ENCODE results near the gene HLA-DQA2. TPM values are rescaled to one million over a fixed set of nuclear protein-coding genes. Genes with fewer than 3 reads are reported as not detected.

The HLA-DQA2 gene
- total RNA-seq, 1 donor from 2014 or later = 1.8 TPM

GRCh38 chr6:32709625-32710024 is 31.6 kb upstream of the HLA-DQA2 start:
- H3K9me3 ChIP-seq (replicated peaks) = no peaks in the 10 kb centered on the region
- no peak overlapping the region for H3K4me3 ChIP-seq
- TF ChIP-seq, protein P1, sequence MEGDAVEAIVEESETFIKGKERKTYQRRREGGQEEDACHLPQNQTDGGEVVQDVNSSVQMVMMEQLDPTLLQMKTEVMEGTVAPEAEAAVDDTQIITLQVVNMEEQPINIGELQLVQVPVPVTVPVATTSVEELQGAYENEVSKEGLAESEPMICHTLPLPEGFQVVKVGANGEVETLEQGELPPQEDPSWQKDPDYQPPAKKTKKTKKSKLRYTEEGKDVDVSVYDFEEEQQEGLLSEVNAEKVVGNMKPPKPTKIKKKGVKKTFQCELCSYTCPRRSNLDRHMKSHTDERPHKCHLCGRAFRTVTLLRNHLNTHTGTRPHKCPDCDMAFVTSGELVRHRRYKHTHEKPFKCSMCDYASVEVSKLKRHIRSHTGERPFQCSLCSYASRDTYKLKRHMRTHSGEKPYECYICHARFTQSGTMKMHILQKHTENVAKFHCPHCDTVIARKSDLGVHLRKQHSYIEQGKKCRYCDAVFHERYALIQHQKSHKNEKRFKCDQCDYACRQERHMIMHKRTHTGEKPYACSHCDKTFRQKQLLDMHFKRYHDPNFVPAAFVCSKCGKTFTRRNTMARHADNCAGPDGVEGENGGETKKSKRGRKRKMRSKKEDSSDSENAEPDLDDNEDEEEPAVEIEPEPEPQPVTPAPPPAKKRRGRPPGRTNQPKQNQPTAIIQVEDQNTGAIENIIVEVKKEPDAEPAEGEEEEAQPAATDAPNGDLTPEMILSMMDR (IDR thresholded peaks at IDR 0.05; ENCODE audit: borderline replicate concordance) = no peak
- H3K27me3 ChIP-seq (ENCODE audit: low read depth) = peaks cover 8% of the 10 kb centered on the region
- H3K4me1 ChIP-seq = no peaks in the 10 kb centered on the region
- no peak overlapping the region for H3K27ac ChIP-seq (replicated peaks)
- intact Hi-C loops (cut with micrococcal nuclease) = no loop called here
- no peaks in the 10 kb centered on the region for H3K36me3 ChIP-seq
- no peak for DNase-seq

- no peak for DNase-seq
- Histone ChIP-seq H3K4me1 (no peaks in the 10 kb centered on the region), H3K4me3 (no peak overlapping the region), H3K27ac (replicated peaks) (no peak overlapping the region), H3K9me3 (replicated peaks) (no peaks in the 10 kb centered on the region), H3K36me3 (no peaks in the 10 kb centered on the region), H3K27me3 (ENCODE audit: low read depth) (peaks cover 31% of the 10 kb centered on the region)
- TF ChIP-seq, protein P1 (IDR thresholded peaks at IDR 0.05; ENCODE audit: borderline replicate concordance) = no peak
- intact Hi-C loops (cut with micrococcal nuclease) = no loop called here
These were observed 27.9 kb upstream of the HLA-DQA2 start for GRCh38 chr6:32713241-32713640.

GRCh38 chr6:32716396-32716795 is 24.8 kb upstream of the HLA-DQA2 start:
- intact Hi-C loops (cut with micrococcal nuclease) = no loop called here
- H3K27me3 ChIP-seq (ENCODE audit: low read depth) = peaks cover 55% of the 10 kb centered on the region
- TF ChIP-seq, protein P1 (IDR thresholded peaks at IDR 0.05; ENCODE audit: borderline replicate concordance) = no peak

DNA sequence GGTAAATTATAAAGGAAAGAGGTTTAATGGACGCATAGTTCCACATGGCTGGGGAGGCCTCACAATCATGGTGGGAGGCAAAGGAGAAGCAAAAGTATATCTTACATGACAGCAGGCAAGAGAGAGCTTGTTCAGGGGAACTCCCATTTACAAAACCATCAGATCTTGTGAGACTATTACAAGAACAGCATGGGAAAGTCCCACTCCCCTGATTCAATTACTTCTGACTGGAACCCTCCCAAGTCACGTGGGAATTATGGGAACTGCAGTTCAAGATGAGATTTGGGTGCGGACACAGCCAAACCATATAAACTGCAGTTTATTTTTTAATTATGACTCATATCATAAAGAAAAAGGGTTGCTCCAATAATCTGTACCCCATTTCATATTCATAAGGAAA is 22.3 kb upstream of the HLA-DQA2 start:
- Histone ChIP-seq H3K27me3 (ENCODE audit: low read depth) (peaks cover 73% of the 10 kb centered on the region), H3K36me3 (no peaks in the 10 kb centered on the region), H3K4me3 (no peak overlapping the region), H3K4me1 (no peaks in the 10 kb centered on the region), H3K9me3 (replicated peaks) (no peaks in the 10 kb centered on the region), H3K27ac (replicated peaks) (no peak overlapping the region)
- TF ChIP-seq, protein P1 (IDR thresholded peaks at IDR 0.05; ENCODE audit: borderline replicate concordance) = no peak
- DNase-seq = no peak
- intact Hi-C loops (cut with micrococcal nuclease) = no loop called here

More at GRCh38 chr6:32716396-32716795, 24.8 kb upstream of the HLA-DQA2 start:
- DNase-seq = no peak
- Histone ChIP-seq H3K36me3 (no peaks in the 10 kb centered on the region), H3K4me1 (no peaks in the 10 kb centered on the region), H3K9me3 (replicated peaks) (no peaks in the 10 kb centered on the region), H3K4me3 (no peak overlapping the region), H3K27ac (replicated peaks) (no peak overlapping the region)

DNA sequence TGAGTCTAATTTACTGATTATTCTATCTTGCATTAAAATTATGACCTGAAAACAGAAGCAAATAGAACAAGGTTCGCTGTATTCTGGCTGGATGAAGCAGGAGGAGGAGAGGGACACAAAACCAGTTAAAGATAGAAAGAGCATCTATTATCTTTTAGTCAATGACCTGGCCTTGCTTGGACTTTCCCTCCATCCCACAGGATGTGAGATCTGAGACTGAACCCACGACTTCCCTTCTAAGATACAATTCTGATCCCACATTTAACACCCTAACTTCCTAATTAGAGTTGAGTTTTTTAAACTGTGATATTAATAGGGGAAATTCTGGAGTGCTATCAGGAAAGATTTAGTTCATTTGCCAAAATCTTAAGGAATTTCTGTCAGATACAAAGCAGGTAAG is 3.1 kb upstream of the HLA-DQA2 start:
- peaks cover under 1% of the 10 kb centered on the region for H3K9me3 ChIP-seq (replicated peaks)
- intact Hi-C loops (cut with micrococcal nuclease) = no loop called here
- no peak for DNase-seq
- H3K27ac ChIP-seq (replicated peaks) = no peak overlapping the region
- H3K4me1 ChIP-seq = no peaks in the 10 kb centered on the region
- H3K4me3 ChIP-seq = no peak overlapping the region
- H3K36me3 ChIP-seq = no peaks in the 10 kb centered on the region
- TF ChIP-seq, protein P1 (IDR thresholded peaks at IDR 0.05; ENCODE audit: borderline replicate concordance) = no peak
- peaks cover 81% of the 10 kb centered on the region for H3K27me3 ChIP-seq (ENCODE audit: low read depth)

DNA sequence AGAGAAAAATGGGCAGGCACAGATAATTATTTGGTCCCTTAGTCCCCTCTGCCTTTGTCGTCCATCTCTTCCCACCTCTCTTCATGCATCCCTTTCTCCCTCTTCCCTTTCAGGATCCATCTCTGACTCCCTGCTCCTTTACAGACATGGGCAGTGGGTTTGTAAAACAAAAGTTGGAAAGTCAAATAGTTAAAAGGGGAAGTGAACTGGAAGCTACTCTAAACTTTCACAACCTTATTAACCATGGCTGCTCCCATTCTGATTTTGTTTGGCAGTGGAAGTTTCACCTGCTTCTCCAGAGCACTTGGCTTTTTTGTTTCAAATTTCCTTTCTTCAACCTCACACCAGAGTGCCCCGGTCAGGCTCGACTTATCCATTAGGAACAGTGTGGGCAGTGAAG is 1.2 kb downstream of the HLA-DQA2 start:
- Histone ChIP-seq H3K4me3 (no peak overlapping the region), H3K27me3 (ENCODE audit: low read depth) (peaks cover 88% of the 10 kb centered on the region), H3K27ac (replicated peaks) (no peak overlapping the region), H3K4me1 (no peaks in the 10 kb centered on the region), H3K9me3 (replicated peaks) (no peaks in the 10 kb centered on the region), H3K36me3 (no peaks in the 10 kb centered on the region)
- TF ChIP-seq, protein P1 (IDR thresholded peaks at IDR 0.05; ENCODE audit: borderline replicate concordance) = no peak
- no peak for DNase-seq
- intact Hi-C loops (cut with micrococcal nuclease) = no loop called here
